Tibial artery (tissue), 4 donors: ENCODE data around the gene KAT2A.

ENCODE experiments used
- DNase-seq, 2 donors: peaks; one replicate each; pipeline ENCODE4 v3.0.0-alpha.2; 2019
- H3K27ac ChIP-seq, 2 donors: fragments of 200-600 bp; sonication (generic) in 1 of 2; 1 replicate in 1 of 2; 2 replicates in 1 of 2; pipeline ENCODE4 v1.5.1; 2018 to 2019; ENCODE audit warnings: mild to moderate bottlenecking in 1 of 2
- H3K27me3 ChIP-seq, 2 donors: fragments of 200-600 bp; sonication (generic) in 1 of 2; one replicate each; pipeline versions ENCODE4 v1.5.1 to v1.6.0; 2016 to 2019
- H3K36me3 ChIP-seq, 3 donors: fragments of 200-600 bp; sonication (generic) in 2 of 3; one replicate each; pipeline ENCODE4 v1.5.1; 2016 to 2019; ENCODE audit warnings: mild to moderate bottlenecking in 2 of 3
- H3K4me1 ChIP-seq, 4 donors: fragments of 200-600 bp; sonication (generic) in 2 of 4; 1 replicate in 3 of 4; 2 replicates in 1 of 4; pipeline ENCODE4 v1.5.1; 2016 to 2019
- H3K4me3 ChIP-seq, 2 donors: fragments of 200-600 bp; sonication (generic) in 1 of 2; 1 replicate in 1 of 2; 2 replicates in 1 of 2; pipeline ENCODE4 v1.5.1; 2018 to 2019; ENCODE audit warnings: mild to moderate bottlenecking in 2 of 2
- H3K9me3 ChIP-seq, 3 donors: fragments of 200-600 bp; sonication (generic) in 1 of 3; one replicate each; pipeline ENCODE4 v1.5.1; 2016 to 2019
- CTCF ChIP-seq, 2 experiments: fragments of 200-600 bp in 1 of 2; fragments of 450-650 bp in 1 of 2; IDR thresholded peaks; one replicate each; pipeline ENCODE4 v1.5.1; 2017 to 2019; ENCODE audit warnings: antibody characterized with exemption in 2 of 2, mild to moderate bottlenecking in 1 of 2, moderate library complexity in 1 of 2
- intact Hi-C: fragments of 100-400 bp; cut with DNase I; formaldehyde crosslinking; loops from one replicate; pipeline ENCODE4 v1.15.0; 2023; ENCODE audit warnings: low total_unique reads

The KAT2A gene

GRCh38 chr17:42120161-42120769 is 902 bp downstream of the KAT2A start:
- H3K36me3 ChIP-seq = peaks cover 2 to 54% (median 8%) of the 10 kb centered on the region in 3 donors
- no peak for TF ChIP-seq CTCF (IDR thresholded peaks at IDR 0.05)
- no peak overlapping the region for H3K27ac ChIP-seq
- peaks cover 0 to 17% (median 10%) of the 10 kb centered on the region in 4 donors for H3K4me1 ChIP-seq
- H3K9me3 ChIP-seq = no peaks in the 10 kb centered on the region
- intact Hi-C loops = no loop called here
- DNase-seq = no peak
- peak overlapping the region; percentile 76 to 85 for H3K4me3 ChIP-seq
- no peaks in the 10 kb centered on the region for H3K27me3 ChIP-seq

GRCh38 chr17:42119301-42119700 is 1.9 kb downstream of the KAT2A start:
- no peak for DNase-seq
- peaks cover 0 to 47% (median 5%) of the 10 kb centered on the region in 3 donors for H3K36me3 ChIP-seq
- H3K27me3 ChIP-seq = no peaks in the 10 kb centered on the region
- no peak overlapping the region for H3K4me3 ChIP-seq
- intact Hi-C loops = loop anchor here (5.0 to 10.0 kb wide), 2 partner anchors 52 to 154 kb away; partner anchors contain the start of gene CNP
- no peaks in the 10 kb centered on the region for H3K9me3 ChIP-seq
- H3K27ac ChIP-seq = no peak overlapping the region
- H3K4me1 ChIP-seq = peaks cover 0 to 17% (median 10%) of the 10 kb centered on the region in 4 donors
- TF ChIP-seq CTCF (IDR thresholded peaks at IDR 0.05) = no peak

- Histone ChIP-seq H3K4me1 (peaks cover 0 to 17% (median 10%) of the 10 kb centered on the region in 4 donors), H3K36me3 (peaks cover 0 to 44% (median 9%) of the 10 kb centered on the region in 3 donors), H3K9me3 (no peaks in the 10 kb centered on the region), H3K27me3 (no peaks in the 10 kb centered on the region), H3K4me3 (no peak overlapping the region), H3K27ac (no peak overlapping the region)
- peak in 1 of 2 experiments; percentile 7 for TF ChIP-seq CTCF (IDR thresholded peaks at IDR 0.05)
- intact Hi-C loops = loop anchor here (5.0 to 10.0 kb wide), 2 partner anchors 51 to 154 kb away; partner anchors contain the start of gene CNP
- DNase-seq = no peak
Observed at GRCh38 chr17:42118545-42118944, 2.6 kb downstream of the KAT2A start.

- no peak overlapping the region for H3K27ac ChIP-seq
- H3K9me3 ChIP-seq = no peaks in the 10 kb centered on the region
- no peak for DNase-seq
- H3K36me3 ChIP-seq = peaks cover 0 to 44% (median 9%) of the 10 kb centered on the region in 3 donors
- TF ChIP-seq CTCF (IDR thresholded peaks at IDR 0.05) = no peak
- H3K4me3 ChIP-seq = no peak overlapping the region
- peaks cover 0 to 21% (median 12%) of the 10 kb centered on the region in 4 donors for H3K4me1 ChIP-seq
- intact Hi-C loops = loop anchor here (5.0 to 10.0 kb wide), 2 partner anchors 51 to 153 kb away; partner anchors contain the start of gene CNP
- H3K27me3 ChIP-seq = no peaks in the 10 kb centered on the region
Observed at GRCh38 chr17:42118126-42118510, 3.0 kb downstream of the KAT2A start.

GRCh38 chr17:42117397-42118125 is 3.6 kb downstream of the KAT2A start:
- H3K36me3 ChIP-seq = peaks cover 0 to 44% (median 9%) of the 10 kb centered on the region in 3 donors

More at GRCh38 chr17:42117397-42118125, 3.6 kb downstream of the KAT2A start:
- Histone ChIP-seq H3K27me3 (no peaks in the 10 kb centered on the region), H3K4me1 (peaks cover 0 to 27% (median 16%) of the 10 kb centered on the region in 4 donors), H3K27ac (no peak overlapping the region), H3K9me3 (no peaks in the 10 kb centered on the region), H3K4me3 (no peak overlapping the region)
- TF ChIP-seq CTCF (IDR thresholded peaks at IDR 0.05) = no peak
- intact Hi-C loops = loop anchor here (2.0 to 10.0 kb wide), 3 partner anchors 50 to 153 kb away; partner anchors contain the start of gene CNP
- DNase-seq = no peak
